HepG2 (cell line): ENCODE data around the gene PSKH1. TPM values are rescaled to one million over a fixed set of nuclear protein-coding genes. Genes with fewer than 3 reads are reported as not detected.

Source experiments
- AFF4 ChIP-seq: sonication (generic); formaldehyde crosslinking; IDR thresholded peaks from 2 replicates; pipeline ENCODE4 v1.4.0; 2020; ENCODE audit warnings: missing genetic modification reagents
- CREM ChIP-seq, 2 experiments: sonication (generic) in 1 of 2; formaldehyde crosslinking in 1 of 2; IDR thresholded peaks; 2 replicates each; pipeline versions ENCODE4 v1.4.0 to v1.6.1; 2016 to 2020; ENCODE audit warnings: antibody characterized with exemption in 1 of 2, mild to moderate bottlenecking in 1 of 2, missing genetic modification reagents in 1 of 2
- GLI4 ChIP-seq: sonication (generic); formaldehyde crosslinking; IDR thresholded peaks from 2 replicates; pipeline ENCODE4 v1.5.1; 2020; ENCODE audit warnings: missing genetic modification reagents, mild to moderate bottlenecking, moderate library complexity, borderline replicate concordance
- HHEX ChIP-seq: IDR thresholded peaks from 2 replicates; pipeline ENCODE4 v1.6.1; 2016; ENCODE audit warnings: control low read depth
- KDM2A ChIP-seq: sonication (generic); formaldehyde crosslinking; IDR thresholded peaks from 2 replicates; pipeline ENCODE4 v1.4.0; 2020; ENCODE audit warnings: low read depth, missing genetic modification reagents, borderline replicate concordance
- REXO4 ChIP-seq: sonication (generic); formaldehyde crosslinking; IDR thresholded peaks from 2 replicates; pipeline ENCODE4 v1.8.0; 2022; ENCODE audit warnings: missing genetic modification reagents, mild to moderate bottlenecking, borderline replicate concordance
- SRSF1 ChIP-seq: fragments of 200-400 bp; formaldehyde crosslinking; optimal IDR thresholded peaks from 2 replicates; pipeline ENCODE3; 2017; ENCODE audit warnings: mild to moderate bottlenecking, low read depth, low read length, moderate library complexity
- SSRP1 ChIP-seq: IDR thresholded peaks from 2 replicates; pipeline ENCODE4 v1.6.1; 2016; ENCODE audit warnings: control low read depth
- polyA plus RNA-seq, 8 experiments: library from polyadenylated mRNA; depleted of rRNA in 3 of 8; stranded (reverse) in 7 of 8; unstranded in 1 of 8; fragments of >200 nt; fragmentation: Illumina TruSeq in 4 of 8; extraction: Trizol in 4 of 8; gene quantifications; 2 replicates each; pipeline versions ENCODE4 v1.2.1 to v1.2.3, GENCODE V29; 2011 to 2016; ENCODE audit warnings: low read depth in 4 of 8, missing spikeins in 1 of 8, mixed read lengths in 1 of 8; ENCODE audit not compliant: insufficient read depth in 1 of 8
- total RNA-seq, 5 experiments: library from RNA; depleted of rRNA; stranded (reverse); fragments of >200 nt; fragmentation: Illumina TruSeq; extraction: Trizol; gene quantifications; 2 replicates each; pipeline ENCODE4 v1.2.3, GENCODE V29; 2016; ENCODE audit warnings: low read depth in 1 of 5
- TF ChIP-seq, protein P1 (sequence below), 2 experiments: sonication (generic) in 1 of 2; formaldehyde crosslinking in 1 of 2; IDR thresholded peaks; 2 replicates each; pipeline versions ENCODE4 v1.4.0 to v1.6.1; 2016 to 2020; ENCODE audit warnings: borderline replicate concordance in 1 of 2, low read depth in 1 of 2, mild to moderate bottlenecking in 1 of 2, missing genetic modification reagents in 1 of 2
- TF ChIP-seq, protein P2 (sequence below), 2 experiments: IDR thresholded peaks; 2 replicates each; pipeline ENCODE4 v1.6.1; 2011 to 2012; ENCODE audit warnings: low read length in 2 of 2, borderline replicate concordance in 1 of 2, low read depth in 1 of 2, mild to moderate bottlenecking in 1 of 2, moderate library complexity in 1 of 2
- TF ChIP-seq, protein P3 (sequence below): sonication (generic); formaldehyde crosslinking; IDR thresholded peaks from 2 replicates; pipeline ENCODE4 v1.4.0; 2020; ENCODE audit warnings: missing genetic modification reagents; ENCODE audit errors: not compliant biosample characterization

Gene PSKH1
- total and polyA plus RNA-seq, 2 of the 13 experiments (the other 11 are each of a cell fraction or from before 2014, with no cell fraction given): 8.4 to 19.1 TPM

DNA sequence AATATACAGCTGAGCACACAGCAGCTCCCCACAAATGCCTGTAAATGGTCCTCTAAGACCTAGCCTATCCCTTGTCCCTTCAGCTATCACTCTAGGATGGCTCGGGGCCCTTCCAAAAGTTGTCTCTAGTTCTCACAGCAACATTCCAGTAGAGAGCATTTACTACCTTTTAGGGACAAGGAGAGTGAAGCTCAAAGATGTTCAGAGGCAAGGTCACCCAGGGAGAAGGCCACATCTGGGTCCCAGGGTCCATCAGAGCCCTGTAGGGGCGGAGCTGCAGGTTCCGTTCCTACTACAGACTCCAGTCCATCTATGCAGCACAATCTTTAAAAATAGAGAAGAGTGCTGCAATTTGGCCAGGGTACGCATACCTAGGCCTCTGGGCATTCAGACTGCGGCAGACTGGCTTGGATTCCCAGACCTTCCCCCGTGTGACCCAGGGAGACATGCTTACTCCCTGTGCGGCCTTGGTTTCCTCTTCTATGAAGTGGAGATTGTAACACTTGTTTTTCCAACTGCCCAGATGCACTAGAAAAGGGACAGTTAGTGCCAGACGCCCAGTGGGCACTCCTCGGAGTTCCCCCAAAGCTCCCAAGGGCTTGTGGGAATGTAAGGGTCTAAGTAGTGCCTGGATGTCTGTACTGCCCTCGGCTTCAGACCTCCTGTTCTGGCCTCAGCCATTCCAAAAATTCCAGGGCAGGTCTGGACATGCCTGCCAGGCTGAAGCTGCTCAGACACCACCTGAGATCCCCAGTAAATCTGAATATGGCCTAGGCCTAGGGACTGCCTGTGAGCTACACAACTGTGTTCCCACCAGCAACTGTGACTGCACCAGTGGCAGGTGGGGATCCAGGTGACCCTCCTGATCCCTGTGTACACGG, 72.9 kb downstream of the PSKH1 start (continued):
- TF ChIP-seq, protein P1, sequence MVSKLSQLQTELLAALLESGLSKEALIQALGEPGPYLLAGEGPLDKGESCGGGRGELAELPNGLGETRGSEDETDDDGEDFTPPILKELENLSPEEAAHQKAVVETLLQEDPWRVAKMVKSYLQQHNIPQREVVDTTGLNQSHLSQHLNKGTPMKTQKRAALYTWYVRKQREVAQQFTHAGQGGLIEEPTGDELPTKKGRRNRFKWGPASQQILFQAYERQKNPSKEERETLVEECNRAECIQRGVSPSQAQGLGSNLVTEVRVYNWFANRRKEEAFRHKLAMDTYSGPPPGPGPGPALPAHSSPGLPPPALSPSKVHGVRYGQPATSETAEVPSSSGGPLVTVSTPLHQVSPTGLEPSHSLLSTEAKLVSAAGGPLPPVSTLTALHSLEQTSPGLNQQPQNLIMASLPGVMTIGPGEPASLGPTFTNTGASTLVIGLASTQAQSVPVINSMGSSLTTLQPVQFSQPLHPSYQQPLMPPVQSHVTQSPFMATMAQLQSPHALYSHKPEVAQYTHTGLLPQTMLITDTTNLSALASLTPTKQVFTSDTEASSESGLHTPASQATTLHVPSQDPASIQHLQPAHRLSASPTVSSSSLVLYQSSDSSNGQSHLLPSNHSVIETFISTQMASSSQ (IDR thresholded peaks at IDR 0.05; ENCODE audit: low read depth): no peak
- TF ChIP-seq, protein P1 (CRISPR knock-in tag; IDR thresholded peaks at IDR 0.05; ENCODE audit: borderline replicate concordance): no peak
- TF ChIP-seq SSRP1 (CRISPR knock-in tag): no peak; the same call in 1 of the 2 replicates
- no peak for TF ChIP-seq REXO4
- TF ChIP-seq, protein P2, sequence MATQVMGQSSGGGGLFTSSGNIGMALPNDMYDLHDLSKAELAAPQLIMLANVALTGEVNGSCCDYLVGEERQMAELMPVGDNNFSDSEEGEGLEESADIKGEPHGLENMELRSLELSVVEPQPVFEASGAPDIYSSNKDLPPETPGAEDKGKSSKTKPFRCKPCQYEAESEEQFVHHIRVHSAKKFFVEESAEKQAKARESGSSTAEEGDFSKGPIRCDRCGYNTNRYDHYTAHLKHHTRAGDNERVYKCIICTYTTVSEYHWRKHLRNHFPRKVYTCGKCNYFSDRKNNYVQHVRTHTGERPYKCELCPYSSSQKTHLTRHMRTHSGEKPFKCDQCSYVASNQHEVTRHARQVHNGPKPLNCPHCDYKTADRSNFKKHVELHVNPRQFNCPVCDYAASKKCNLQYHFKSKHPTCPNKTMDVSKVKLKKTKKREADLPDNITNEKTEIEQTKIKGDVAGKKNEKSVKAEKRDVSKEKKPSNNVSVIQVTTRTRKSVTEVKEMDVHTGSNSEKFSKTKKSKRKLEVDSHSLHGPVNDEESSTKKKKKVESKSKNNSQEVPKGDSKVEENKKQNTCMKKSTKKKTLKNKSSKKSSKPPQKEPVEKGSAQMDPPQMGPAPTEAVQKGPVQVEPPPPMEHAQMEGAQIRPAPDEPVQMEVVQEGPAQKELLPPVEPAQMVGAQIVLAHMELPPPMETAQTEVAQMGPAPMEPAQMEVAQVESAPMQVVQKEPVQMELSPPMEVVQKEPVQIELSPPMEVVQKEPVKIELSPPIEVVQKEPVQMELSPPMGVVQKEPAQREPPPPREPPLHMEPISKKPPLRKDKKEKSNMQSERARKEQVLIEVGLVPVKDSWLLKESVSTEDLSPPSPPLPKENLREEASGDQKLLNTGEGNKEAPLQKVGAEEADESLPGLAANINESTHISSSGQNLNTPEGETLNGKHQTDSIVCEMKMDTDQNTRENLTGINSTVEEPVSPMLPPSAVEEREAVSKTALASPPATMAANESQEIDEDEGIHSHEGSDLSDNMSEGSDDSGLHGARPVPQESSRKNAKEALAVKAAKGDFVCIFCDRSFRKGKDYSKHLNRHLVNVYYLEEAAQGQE (IDR thresholded peaks at IDR 0.05; ENCODE audit: borderline replicate concordance in 1 of 2, low read depth in 1 of 2, low read length in 2 of 2): no peak
- no peak for TF ChIP-seq CREM (IDR thresholded peaks at IDR 0.05)
- no peak for TF ChIP-seq CREM (CRISPR knock-in tag; IDR thresholded peaks at IDR 0.05)
- TF ChIP-seq HHEX (CRISPR knock-in tag): no peak
- TF ChIP-seq SRSF1: peak; percentile 49
- TF ChIP-seq, protein P3, sequence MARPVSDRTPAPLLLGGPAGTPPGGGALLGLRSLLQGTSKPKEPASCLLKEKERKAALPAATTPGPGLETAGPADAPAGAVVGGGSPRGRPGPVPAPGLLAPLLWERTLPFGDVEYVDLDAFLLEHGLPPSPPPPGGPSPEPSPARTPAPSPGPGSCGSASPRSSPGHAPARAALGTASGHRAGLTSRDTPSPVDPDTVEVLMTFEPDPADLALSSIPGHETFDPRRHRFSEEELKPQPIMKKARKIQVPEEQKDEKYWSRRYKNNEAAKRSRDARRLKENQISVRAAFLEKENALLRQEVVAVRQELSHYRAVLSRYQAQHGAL: no peak
- no peak for TF ChIP-seq GLI4 (CRISPR knock-in tag)
- no peak for TF ChIP-seq AFF4
- no peak for TF ChIP-seq KDM2A (CRISPR knock-in tag)
